HEK293T (cell line): ENCODE results near the gene FTSJ3.
"Not testable (repeated sequence)": the region's sequence is repeated elsewhere in the genome, so short reads cannot be mapped to it uniquely, and the experiment has no call there.

Experiments used
- ARNT ChIP-seq: fragments of 450-650 bp; IDR thresholded peaks from 2 replicates; pipeline ENCODE4 v1.6.1; 2017; ENCODE audit warnings: mild to moderate bottlenecking
- L3MBTL2 ChIP-seq: fragments of 450-650 bp; conservative IDR thresholded peaks from 2 replicates; pipeline ENCODE4 v1.6.1; 2016; ENCODE audit warnings: mild to moderate bottlenecking

GRCh38 chr17:63874693-63875092 lies 47.2 kb upstream of the FTSJ3 start:
- TF ChIP-seq L3MBTL2, ARNT: not testable (repeated sequence)
